ENCODE measurements around the gene NCAPD2. TPM values are rescaled to one million over a fixed set of nuclear protein-coding genes. Genes with fewer than 3 reads are reported as not detected.

The NCAPD2 gene
- total RNA-seq, 2 donors from 2014 or later: 35.9 to 94.1 TPM

DNA sequence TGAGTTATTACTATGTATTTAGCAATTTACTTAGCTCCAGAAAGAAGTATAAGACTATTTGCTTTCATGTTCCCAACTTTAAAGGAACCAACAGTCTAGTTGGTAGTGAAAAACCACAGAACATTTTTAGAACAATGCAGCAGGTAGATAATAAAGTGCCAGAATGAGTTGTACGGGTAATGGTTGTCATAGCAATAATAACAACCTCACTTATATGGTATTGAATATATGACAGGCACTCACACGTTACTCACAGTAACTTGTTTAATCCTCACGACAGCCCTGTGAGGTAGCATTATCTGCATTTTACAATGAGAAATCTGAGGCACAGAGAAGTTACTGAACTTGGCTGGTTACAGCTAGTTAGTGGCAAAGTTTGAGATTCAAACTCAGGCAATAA is 29.8 kb downstream of the NCAPD2 start:
- no peak overlapping the region for H3K4me3 ChIP-seq
- no peaks in the 10 kb centered on the region for H3K9me3 ChIP-seq
- H3K27me3 ChIP-seq: no peaks in the 10 kb centered on the region
- intact Hi-C loops (cut with DNase I): no loop called here
- H3K9ac ChIP-seq (ENCODE audit: low read depth in 2 of 2, low read length in 2 of 2): no peak overlapping the region
- no peak for DNase-seq
- no peaks in the 10 kb centered on the region for H3K4me1 ChIP-seq
- H3K27ac ChIP-seq: no peak overlapping the region
- H3K36me3 ChIP-seq: peaks cover 17% of the 10 kb centered on the region
- TF ChIP-seq, protein P1, sequence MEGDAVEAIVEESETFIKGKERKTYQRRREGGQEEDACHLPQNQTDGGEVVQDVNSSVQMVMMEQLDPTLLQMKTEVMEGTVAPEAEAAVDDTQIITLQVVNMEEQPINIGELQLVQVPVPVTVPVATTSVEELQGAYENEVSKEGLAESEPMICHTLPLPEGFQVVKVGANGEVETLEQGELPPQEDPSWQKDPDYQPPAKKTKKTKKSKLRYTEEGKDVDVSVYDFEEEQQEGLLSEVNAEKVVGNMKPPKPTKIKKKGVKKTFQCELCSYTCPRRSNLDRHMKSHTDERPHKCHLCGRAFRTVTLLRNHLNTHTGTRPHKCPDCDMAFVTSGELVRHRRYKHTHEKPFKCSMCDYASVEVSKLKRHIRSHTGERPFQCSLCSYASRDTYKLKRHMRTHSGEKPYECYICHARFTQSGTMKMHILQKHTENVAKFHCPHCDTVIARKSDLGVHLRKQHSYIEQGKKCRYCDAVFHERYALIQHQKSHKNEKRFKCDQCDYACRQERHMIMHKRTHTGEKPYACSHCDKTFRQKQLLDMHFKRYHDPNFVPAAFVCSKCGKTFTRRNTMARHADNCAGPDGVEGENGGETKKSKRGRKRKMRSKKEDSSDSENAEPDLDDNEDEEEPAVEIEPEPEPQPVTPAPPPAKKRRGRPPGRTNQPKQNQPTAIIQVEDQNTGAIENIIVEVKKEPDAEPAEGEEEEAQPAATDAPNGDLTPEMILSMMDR (IDR thresholded peaks at IDR 0.05): no peak

DNA sequence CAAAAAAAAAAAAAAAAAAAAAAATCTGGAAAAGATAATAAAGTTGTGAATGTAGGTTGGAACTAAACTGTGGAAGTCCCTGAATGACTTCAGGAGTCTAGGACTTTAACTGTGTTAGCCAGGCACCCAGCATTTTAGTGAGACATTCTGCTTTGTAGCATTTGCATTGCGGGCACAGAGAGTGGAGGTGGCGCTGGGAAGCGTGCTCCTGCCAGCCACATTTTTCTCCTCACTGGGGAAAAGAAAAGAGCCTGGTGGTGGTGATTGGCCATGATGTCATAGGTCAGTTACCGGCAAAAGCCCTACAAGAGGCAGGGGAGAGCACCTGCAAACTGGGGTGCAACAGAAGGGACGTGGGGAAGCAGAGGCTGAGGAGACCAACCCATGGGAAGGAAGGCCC is 30.7 kb downstream of the NCAPD2 start:
- DNase-seq: no peak

GRCh38 chr12:6526201-6526600 is 32.3 kb downstream of the NCAPD2 start:
- TF ChIP-seq, protein P1 (IDR thresholded peaks at IDR 0.05): no peak
- H3K27ac ChIP-seq: no peak overlapping the region
- intact Hi-C loops (cut with DNase I): no loop called here
- H3K4me1 ChIP-seq: no peaks in the 10 kb centered on the region
- H3K9ac ChIP-seq (ENCODE audit: low read depth in 2 of 2, low read length in 2 of 2): no peak overlapping the region
- no peak for DNase-seq
- H3K36me3 ChIP-seq: peaks cover 25% of the 10 kb centered on the region
- no peak overlapping the region for H3K4me3 ChIP-seq
- no peaks in the 10 kb centered on the region for H3K9me3 ChIP-seq
- H3K27me3 ChIP-seq: no peaks in the 10 kb centered on the region

More for the DNA sequence above, 30.7 kb downstream of the NCAPD2 start:
- no peaks in the 10 kb centered on the region for H3K9me3 ChIP-seq
- no peak overlapping the region for H3K4me3 ChIP-seq
- H3K4me1 ChIP-seq: no peaks in the 10 kb centered on the region
- no peaks in the 10 kb centered on the region for H3K27me3 ChIP-seq
- intact Hi-C loops (cut with DNase I): no loop called here
- no peak overlapping the region for H3K9ac ChIP-seq (ENCODE audit: low read depth in 2 of 2, low read length in 2 of 2)
- TF ChIP-seq, protein P1 (IDR thresholded peaks at IDR 0.05): no peak
- H3K36me3 ChIP-seq: peaks cover 17% of the 10 kb centered on the region
- H3K27ac ChIP-seq: no peak overlapping the region

- Histone ChIP-seq H3K4me3 (no peak overlapping the region), H3K4me1 (no peaks in the 10 kb centered on the region), H3K36me3 (peaks cover 25% of the 10 kb centered on the region), H3K9ac (ENCODE audit: low read depth in 2 of 2, low read length in 2 of 2) (no peak overlapping the region), H3K27ac (no peak overlapping the region), H3K9me3 (no peaks in the 10 kb centered on the region), H3K27me3 (no peaks in the 10 kb centered on the region)
- no peak for DNase-seq
- TF ChIP-seq, protein P1 (IDR thresholded peaks at IDR 0.05): no peak
- intact Hi-C loops (cut with DNase I): no loop called here
Measured at GRCh38 chr12:6526766-6527525, 33.0 kb downstream of the NCAPD2 start.

DNA sequence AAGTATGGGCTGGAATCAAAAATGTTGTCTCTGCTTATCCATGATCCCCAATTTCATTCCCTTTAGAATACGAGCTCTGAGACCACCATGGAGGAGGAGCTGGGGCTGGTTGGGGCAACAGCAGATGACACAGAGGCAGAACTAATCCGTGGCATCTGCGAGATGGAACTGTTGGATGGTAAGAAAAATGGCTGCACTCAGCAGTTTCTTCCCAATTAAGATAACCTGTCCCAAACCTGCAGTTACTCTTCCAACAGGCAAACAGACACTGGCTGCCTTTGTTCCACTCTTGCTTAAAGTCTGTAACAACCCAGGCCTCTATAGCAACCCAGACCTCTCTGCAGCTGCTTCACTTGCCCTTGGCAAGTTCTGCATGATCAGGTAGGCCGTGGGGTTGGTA is 33.8 kb downstream of the NCAPD2 start:
- Histone ChIP-seq H3K9me3 (no peaks in the 10 kb centered on the region), H3K4me3 (no peak overlapping the region), H3K4me1 (peaks cover 5% of the 10 kb centered on the region), H3K9ac (ENCODE audit: low read depth in 2 of 2, low read length in 2 of 2) (no peak overlapping the region), H3K27me3 (no peaks in the 10 kb centered on the region), H3K36me3 (peaks cover 25% of the 10 kb centered on the region), H3K27ac (no peak overlapping the region)
- intact Hi-C loops (cut with DNase I): no loop called here
- TF ChIP-seq, protein P1 (IDR thresholded peaks at IDR 0.05): no peak
- no peak for DNase-seq
